Measurements from ENCODE around the gene FAM117B.
"Not testable (repeated sequence)": the region's sequence is repeated elsewhere in the genome, so short reads cannot be mapped to it uniquely, and the experiment has no call there.

Gene FAM117B

GRCh38 chr2:202703091-202703490 lies 68.3 kb downstream of the FAM117B start:
- no peak for DNase-seq (ENCODE audit: low spot score)

DNA sequence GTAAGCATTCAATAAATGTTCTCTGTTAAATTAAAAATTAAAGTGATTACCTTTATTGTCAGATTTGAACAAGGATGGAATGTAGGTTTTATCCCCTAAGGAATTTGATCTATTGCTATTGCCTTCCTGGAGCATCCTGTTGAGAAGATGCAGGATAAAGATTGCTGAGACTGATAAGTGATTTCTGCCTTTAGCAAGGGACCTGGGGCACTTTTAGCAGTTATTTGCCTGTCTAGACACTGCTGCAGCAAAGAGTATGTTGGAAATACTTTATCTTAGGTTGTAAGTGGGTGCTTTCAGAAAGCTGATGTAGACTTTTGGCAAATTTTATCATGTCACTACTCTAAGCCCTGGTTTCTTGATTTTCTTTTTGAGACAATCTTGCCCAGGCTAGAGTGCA lies 69.5 kb downstream of the FAM117B start:
- no peak for DNase-seq (ENCODE audit: low spot score)

DNA sequence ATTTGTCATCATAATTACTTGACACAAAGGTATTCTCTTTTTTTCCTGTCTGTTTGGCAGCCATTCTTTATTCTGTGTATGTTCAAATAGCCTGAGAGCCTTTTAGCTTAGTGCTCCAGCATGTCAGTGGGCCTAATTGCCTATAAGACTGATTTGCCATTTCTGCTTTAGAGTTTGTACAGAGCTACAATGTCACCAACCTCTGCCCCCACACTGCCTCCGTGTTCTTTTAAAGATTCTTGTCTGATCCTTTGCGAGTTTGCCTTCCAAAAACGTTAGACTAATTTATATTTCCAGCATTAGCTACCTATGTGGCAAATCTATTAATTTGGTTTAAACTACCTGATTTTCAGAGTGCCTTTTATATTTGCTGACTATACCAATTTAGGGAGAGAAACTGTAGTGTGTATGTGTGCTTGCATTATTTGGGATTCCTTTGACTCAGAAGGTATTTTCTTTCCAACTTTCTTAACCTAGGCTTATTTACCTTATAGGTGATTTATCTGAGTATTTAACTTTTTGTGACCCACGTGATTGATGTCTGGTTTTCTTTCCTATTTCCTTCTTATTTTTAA lies 70.8 kb downstream of the FAM117B start:
- no peak for DNase-seq (ENCODE audit: low spot score)

DNA sequence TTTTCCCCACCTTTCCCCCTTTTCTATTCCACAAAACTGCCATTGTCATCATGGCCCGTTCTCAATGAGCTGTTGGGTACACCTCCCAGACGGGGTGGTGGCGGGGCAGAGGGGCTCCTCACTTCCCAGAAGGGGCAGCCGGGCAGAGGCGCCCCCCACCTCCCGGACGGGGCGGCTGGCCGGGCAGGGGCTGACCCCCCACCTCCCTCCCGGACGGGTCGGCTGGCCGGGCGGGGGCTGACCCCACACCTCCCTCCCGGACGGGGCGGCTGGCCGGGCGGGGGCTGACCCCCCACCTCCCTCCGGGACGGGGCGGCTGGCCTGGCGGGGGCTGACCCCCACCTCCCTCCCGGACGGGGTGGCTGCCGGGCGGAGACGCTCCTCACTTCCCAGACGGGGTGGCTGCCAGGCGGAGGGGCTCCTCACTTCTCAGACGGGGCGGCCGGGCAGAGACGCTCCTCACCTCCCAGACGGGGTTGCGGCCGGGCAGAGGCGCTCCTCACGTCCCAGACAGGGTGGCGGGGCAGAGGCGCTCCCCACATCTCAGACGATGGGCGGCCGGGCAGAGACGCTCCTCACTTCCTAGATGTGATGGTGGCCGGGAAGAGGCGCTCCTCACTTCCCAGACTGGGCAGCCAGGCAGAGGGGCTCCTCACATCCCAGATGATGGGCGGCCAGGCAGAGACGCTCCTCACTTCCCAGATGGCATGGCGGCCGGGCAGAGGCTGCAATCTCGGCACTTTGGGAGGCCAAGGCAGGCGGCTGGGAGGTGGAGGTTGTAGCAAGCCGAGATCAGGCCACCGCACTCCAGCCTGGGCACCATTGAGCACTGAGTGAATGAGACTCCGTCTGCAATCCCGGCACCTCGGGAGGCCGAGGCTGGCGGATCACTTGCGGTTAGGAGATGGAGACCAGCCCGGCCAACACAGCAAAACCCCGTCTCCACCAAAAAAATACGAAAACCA lies 80.5 kb downstream of the FAM117B start:
- DNase-seq (ENCODE audit: low spot score): not testable (repeated sequence)

- DNase-seq (ENCODE audit: low spot score): no peak
Observed at GRCh38 chr2:202716114-202716718, 81.4 kb downstream of the FAM117B start.

GRCh38 chr2:202716953-202717597 lies 82.3 kb downstream of the FAM117B start:
- DNase-seq (ENCODE audit: low spot score): no peak

DNA sequence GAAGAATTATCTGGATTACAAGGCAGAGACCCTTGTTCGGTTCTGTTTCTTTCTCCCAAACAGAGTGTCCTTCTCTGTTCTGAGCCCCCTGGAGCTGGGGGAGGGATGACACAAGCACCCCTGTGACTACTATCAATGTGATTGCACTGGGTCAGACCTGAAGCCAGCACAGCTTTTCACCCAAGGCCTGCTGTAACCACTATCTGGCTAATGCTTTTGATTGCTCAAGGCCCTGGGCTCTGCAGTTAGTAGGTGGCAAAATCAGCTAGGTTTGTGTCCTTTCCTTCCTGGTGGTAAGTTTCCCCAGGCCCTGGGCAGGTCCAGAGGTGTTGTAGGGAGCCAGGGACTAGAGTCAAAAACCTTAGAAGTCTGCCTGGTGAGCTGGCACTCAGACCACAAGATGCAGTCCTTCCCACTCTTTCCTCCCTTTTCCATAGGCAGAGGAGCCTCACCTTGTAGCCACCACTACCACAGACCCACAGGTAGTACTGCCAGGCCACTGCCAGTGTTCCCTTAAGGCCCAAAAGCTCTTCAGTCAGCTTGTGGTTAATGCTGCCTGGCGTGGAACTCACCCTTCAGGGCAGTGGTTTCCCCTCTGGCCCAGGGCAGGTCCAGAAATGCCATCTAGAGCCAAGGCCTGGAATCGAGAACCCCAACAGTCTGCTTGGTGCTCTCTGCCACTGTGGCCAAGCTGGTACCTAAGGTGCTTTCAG lies 83.0 kb downstream of the FAM117B start:
- DNase-seq (ENCODE audit: low spot score): no peak

DNA sequence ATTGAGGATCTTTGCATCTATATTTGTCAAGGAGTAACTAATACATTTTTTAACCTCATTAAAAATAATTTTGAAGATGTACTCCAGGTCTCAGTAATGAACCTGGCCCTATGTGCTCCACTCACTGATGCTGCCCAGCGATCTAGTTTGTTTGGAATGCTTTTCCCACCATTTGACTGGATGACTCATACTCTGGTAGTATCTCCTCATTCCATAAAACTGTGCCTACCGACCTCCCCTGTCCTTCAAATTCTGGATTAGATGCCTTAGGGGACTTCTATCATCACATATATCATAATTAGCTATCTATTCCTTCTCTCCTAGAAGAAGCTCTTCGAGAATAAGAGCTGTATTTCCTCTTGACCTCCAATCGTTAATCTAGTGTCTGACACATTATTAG lies 83.8 kb downstream of the FAM117B start:
- peak; percentile 44 for DNase-seq (ENCODE audit: low spot score)

DNA sequence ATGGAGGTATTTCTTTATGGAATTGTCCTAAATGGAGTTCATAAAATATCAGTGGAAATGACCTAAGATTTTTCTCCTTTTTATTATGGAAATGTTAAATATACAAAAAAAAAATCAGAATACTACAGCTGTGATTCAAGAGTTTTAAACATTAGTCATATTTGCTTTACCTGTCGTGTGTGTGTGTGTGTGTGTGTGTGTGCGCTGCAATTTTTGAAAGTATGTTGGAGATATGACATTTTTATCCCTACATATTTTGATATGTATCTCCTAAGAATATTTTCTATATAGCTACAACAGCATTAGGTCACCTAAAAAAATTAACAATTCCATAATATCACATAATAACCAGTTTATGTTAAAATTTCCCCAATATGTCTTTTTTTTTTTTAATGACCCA lies 85.5 kb downstream of the FAM117B start:
- DNase-seq (ENCODE audit: low spot score): no peak

GRCh38 chr2:202721621-202722020 lies 86.9 kb downstream of the FAM117B start:
- DNase-seq (ENCODE audit: low spot score): no peak

GRCh38 chr2:202723746-202724145 lies 89.0 kb downstream of the FAM117B start:
- no peak for DNase-seq (ENCODE audit: low spot score)

DNA sequence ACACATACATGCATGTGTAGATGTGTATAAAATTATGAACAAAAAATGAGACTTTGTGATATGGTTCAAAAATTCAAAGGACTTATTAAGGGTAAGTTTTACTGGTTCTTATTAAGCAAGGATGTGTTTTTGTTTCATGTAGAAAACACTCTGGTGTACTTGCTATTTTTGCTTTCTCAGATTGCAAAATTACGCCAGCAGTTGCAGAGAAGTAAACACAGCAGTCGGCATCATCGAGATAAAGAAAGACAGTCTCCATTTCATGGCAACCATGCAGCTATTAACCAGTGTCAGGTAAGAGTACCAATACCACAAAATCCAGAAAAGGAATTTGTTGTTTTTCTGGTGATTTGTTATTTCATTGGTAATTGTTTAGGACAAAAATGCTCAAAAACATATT lies 91.3 kb downstream of the FAM117B start:
- DNase-seq (ENCODE audit: low spot score): no peak

DNA sequence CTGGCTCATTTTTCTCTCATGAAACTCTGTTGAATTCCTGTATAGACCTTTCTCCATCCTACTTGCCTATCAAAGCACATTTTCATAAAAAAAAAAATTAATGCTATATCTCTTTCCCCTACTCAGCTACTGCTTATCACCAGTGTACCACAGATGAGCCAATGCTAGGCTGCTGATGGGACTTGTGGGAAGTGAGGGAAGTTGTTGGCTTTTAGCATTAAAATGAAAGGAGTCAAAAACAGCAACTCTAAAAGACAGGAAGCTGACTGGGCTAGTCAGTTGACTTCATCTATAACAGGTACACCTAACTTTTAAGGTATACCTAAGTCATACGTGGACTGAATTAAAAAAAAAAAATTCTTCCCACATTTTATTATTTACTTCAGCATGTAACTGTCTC lies 102.1 kb downstream of the FAM117B start:
- no peak for DNase-seq (ENCODE audit: low spot score)

DNA sequence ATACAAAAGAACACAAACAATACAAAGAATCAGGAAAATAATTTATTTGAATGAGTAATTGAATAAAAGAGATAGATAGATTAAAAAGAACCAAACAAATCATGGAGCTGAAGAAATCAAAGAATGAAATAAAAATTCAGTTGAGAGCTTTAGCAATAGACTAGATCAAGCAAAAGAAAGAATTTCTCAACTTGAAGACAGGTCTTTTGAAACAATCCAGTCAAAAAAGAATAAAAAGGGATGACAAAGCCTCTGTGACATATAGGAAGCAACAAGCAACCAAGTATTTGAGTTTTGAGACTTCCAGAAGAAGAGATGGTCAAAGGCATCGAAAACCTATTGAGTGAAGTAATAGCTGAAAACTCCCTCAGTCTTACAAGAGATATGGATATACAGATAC lies 108.8 kb downstream of the FAM117B start:
- DNase-seq (ENCODE audit: low spot score): no peak

DNA sequence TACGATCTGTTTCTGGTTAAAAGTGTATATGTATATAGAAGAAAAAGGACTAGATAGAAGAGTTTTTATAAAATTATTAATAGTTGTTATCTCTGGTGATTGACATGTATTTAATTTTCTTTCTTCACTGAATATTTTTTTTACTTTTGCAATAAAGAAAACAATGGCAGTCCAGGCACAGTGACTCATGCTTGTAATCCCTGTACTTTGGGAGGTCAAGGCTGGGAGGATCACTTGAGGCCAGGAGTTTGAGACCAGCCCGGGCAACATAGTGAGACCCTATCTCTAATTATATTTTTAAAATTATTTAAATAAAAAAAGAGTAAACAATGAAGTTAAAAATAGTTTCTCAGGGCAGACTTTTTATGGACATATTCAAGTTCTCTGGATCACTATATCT lies 114.7 kb downstream of the FAM117B start:
- no peak for DNase-seq (ENCODE audit: low spot score)

DNA sequence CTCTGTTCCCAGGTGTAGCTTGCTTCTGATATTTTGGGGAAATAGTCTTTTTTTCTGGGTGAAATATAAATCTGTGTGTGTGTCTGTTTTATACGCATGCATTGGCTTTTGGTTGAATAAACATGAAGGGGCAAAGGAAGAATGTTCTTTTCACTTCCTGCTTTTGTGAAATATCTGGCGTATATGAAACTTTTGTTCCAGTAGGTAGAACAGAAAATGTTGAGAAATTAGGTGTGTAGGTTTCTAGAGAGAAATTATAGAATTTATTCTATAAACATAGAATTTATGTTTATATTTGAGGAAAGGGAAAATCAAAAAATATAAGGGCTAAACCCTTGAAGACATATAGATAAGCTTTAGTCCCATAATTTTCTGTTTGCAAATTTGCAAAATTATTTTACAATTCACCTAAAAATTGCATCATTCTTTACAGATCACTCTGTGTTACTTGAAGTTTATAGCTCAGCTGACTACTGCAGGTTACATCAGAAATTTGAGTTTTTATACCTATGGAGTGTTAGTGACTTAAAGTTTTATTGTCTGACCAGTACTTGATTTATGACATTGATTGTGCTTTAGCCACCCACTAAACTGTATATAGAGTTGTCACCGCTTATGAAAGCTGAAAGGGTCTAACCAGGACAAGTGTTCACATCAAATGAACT lies 116.1 kb downstream of the FAM117B start:
- DNase-seq (ENCODE audit: low spot score): no peak

- DNase-seq (ENCODE audit: low spot score): no peak
Observed at GRCh38 chr2:202752071-202752470, 117.3 kb downstream of the FAM117B start.

DNA sequence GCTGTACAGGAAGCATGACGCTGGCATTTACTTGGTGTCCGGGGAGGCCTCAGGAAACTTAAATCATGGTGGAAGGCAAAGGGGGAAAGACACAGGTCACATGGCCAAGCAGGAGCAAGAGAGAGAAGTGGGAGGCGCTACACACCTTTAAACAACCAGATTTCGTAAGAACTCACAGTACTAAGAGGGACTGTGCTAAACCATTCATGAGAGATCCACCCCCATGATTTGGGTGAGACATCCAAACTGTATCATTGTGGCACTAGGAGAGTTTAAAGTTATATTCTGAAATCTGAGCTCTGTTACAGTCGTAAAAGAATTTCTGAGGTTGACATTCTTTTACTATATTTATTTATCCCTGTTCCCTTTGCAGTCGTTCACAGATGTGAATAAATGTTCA lies 120.2 kb downstream of the FAM117B start:
- no peak for DNase-seq (ENCODE audit: low spot score)

DNA sequence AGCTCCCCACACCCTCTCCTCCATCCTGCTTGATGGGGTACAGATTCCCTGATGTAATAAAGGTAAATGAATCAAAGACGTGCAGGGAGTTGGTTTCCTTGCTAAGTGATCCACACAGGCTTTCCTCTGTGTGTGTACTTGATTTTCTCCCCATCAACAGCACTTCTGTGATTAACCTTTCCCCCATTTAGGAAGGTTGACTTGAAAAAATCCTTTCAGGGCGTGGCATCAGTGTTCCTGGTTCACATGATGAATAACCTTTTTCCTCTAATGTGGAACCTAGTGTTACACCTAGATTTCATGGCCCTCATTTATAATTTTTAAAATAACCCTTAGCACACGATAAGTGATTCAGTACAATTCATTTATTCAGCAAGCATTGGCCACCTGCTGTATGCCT lies 121.8 kb downstream of the FAM117B start:
- DNase-seq (ENCODE audit: low spot score): no peak

GRCh38 chr2:202757339-202757738 lies 122.6 kb downstream of the FAM117B start:
- DNase-seq (ENCODE audit: low spot score): no peak

GRCh38 chr2:202758128-202758527 lies 123.4 kb downstream of the FAM117B start:
- DNase-seq (ENCODE audit: low spot score): no peak

All from AG08395 (cell line).